NCI-H1694 (cell line): ENCODE measurements around the gene ADO.

ENCODE experiments used
- DNase-seq: peaks from one replicate; lab custom pipeline; 2025; lab: John Stamatoyannopoulos, UW

The ADO gene

GRCh38 chr10:62818426-62819011 lies 14.0 kb downstream of the ADO start:
- DNase-seq = no peak

DNA sequence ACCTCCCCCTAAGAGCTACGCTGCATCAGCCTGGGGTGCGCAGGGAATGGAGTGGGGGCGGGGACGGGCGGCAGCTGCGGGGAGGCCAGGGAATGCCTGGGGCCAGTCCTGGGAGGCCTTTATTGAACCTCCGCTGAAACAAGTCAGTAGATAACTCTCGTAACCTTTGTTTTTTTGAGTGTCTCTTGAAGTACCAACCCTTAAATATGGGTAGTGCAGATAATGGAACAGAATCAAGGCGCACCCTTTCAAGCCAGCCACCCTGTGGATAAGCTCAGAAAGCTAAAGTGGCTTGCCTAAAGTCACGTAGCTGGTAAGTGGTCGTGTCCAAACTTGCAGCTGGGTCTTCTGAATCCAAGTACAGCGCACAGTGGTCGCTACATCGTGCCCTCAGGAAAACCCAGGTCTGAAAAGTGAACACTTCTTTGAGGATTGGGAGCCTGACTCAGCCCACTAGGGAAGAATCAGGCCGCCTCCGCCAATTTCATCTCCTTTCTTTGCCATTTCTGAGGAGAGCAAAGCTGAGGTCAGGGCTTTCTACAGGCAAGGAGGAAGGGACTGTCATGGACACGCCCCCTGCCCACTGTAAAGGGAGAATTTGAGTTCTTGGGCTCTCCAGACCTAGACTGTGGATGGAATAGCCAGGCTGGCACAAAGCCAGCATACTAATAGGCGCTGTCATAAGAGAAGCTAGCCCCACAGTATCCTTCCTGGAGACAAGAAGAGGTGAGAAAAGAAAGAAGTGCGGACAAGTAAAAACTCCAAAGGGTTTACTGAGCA lies 14.8 kb downstream of the ADO start:
- no peak for DNase-seq

- DNase-seq = no peak
Observed at GRCh38 chr10:62820586-62820985, 16.1 kb downstream of the ADO start.

- no peak for DNase-seq
Observed at GRCh38 chr10:62826273-62826672, 21.8 kb downstream of the ADO start.

- DNase-seq = no peak
Observed at GRCh38 chr10:62829622-62830021, 25.1 kb downstream of the ADO start.

- no peak for DNase-seq
Observed at GRCh38 chr10:62830679-62831078, 26.2 kb downstream of the ADO start.

GRCh38 chr10:62831346-62831745 lies 26.8 kb downstream of the ADO start:
- DNase-seq = no peak

DNA sequence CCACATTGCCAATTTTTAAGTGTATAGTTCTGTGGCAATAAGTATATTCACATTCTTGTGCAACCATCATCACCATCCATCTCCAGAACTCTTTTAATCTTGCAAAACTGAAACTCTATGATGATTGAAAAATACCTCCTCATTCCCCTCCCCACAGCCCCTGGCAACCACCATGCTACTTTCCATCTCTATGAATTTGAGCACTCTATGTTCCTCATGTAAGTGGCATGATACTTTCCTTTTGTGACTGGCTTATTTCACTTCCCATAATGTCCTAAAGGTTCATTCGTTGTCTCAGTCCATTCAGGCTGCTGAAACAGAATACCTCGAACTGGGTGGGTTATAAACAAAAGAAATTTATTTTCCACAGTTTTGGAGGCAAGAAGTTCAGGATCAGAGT lies 35.1 kb downstream of the ADO start:
- no peak for DNase-seq

DNA sequence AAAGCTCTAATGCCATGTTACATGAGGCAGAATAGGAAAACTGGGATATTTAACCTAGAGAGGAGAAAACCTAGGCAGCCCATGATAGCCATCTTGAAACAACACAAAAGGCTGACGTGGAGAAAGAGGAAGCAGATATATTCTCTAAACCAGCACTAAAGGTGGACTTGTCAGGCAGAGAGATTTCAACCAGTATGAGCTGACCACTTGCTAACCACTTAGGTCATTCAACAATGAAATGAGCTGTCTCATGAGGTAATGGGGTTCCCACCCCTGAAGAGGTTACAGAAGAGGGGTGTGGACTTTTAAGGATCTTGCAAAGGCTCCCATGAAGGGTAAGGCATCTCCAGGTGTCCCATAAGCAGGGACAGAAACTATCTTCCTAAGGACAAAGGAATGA lies 38.5 kb downstream of the ADO start:
- DNase-seq = no peak

GRCh38 chr10:62843600-62843999 lies 39.1 kb downstream of the ADO start:
- DNase-seq = no peak

DNA sequence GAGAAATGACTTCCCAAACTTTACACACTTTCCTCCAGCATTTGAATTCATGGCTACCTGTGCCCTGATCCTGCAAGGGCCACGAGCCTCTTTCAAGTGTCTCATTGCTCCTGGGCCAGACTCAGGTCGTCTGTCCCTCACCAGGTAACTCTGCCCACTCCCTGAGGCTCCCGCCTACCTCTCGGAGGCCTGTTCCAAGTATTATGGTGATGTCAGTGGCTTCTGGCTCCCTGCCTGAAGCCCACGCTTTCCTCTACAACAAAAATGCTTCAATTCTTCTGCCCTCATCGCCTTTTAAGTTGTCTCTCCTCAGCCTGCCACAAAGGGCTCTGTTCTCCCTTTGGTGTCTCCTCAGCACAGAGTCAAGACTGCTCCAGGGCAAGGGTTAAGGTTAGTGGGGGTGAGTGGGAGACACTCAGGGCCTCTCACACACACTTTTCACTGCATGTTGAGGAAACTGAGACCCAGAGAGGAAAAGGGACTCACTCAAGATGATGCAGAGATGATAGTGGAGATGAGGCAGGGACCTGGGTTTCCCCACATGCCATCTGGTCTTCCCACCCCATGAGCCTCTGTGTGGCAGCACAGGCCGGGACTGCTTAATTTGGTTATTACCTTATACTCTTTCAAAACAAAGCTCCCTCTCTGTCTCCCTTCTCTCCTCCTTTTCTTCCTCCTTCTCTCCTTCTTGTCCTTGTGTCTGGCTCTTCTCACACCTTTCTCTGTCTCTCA lies 39.9 kb downstream of the ADO start:
- DNase-seq = no peak

GRCh38 chr10:62847433-62847832 lies 42.9 kb downstream of the ADO start:
- DNase-seq = no peak

- DNase-seq = no peak
Observed at GRCh38 chr10:62850646-62851045, 46.1 kb downstream of the ADO start.

GRCh38 chr10:62851442-62851841 lies 46.9 kb downstream of the ADO start:
- DNase-seq = no peak

- DNase-seq = no peak
Observed at GRCh38 chr10:62852961-62853702, 48.6 kb downstream of the ADO start.

- DNase-seq = no peak
Observed at GRCh38 chr10:62853710-62854109, 49.2 kb downstream of the ADO start.

DNA sequence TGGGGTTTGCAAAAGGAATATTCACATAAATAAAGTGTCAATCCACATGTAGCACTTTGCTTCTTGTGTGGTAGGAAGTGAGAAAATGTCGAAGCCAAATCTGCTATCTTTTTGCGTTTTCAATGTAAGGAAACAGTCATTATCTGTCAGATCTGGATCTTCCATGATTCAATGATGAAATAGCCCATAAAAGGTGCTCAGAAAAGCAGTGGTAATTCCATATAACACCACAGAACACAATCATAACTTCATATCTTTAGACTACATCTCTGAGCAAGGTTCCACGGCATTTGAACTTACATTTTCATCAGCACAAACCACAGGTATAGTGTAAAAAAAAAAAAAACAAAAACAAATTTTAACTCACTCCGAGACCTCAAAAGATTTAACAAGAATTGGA lies 51.5 kb downstream of the ADO start:
- DNase-seq = no peak
